AG09309 (cell line): ENCODE results near the gene MRPS25.

Experiments used
- DNase-seq: peaks from one replicate; pipeline ENCODE4 v3.0.0-alpha.2; 2010; ENCODE audit warnings: low read depth
- H3K4me3 ChIP-seq: 2 replicates; pipeline ENCODE4 v1.5.1; 2011; ENCODE audit warnings: mild to moderate bottlenecking, low read depth, low read length, moderate library complexity; ENCODE audit not compliant: control insufficient read depth
- TF ChIP-seq, protein P1 (sequence below): IDR thresholded peaks from 2 replicates; pipeline ENCODE4 v1.5.1; 2011; ENCODE audit warnings: mild to moderate bottlenecking, low read depth, low read length, inconsistent platforms; ENCODE audit not compliant: insufficient read depth, control insufficient read depth; ENCODE audit errors: missing control alignments

MRPS25 gene

DNA sequence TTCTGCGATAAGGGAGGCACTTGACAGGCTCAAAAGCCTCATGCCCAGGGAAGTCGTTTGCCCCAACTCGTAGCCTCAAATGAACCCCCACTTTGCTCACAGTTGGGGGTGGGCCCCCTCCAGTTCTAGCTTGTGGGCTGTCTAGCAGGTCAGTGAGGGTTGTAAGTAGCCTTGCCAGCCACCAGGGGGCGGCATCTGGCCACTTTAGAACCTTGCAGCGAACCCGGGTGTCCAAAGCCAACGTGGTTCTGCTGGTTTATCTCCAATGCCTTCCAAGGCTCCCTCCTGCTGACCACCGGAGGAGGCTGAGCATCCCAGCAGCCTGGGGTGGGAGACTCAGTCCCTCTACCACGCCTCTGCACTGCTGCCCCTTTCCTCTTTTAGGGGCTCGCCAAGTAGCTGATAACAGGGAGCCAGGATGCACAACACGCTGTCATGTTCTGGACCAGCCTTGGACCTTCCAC is 43.0 kb upstream of the MRPS25 start:
- no peak overlapping the region for H3K4me3 ChIP-seq
- TF ChIP-seq, protein P1, sequence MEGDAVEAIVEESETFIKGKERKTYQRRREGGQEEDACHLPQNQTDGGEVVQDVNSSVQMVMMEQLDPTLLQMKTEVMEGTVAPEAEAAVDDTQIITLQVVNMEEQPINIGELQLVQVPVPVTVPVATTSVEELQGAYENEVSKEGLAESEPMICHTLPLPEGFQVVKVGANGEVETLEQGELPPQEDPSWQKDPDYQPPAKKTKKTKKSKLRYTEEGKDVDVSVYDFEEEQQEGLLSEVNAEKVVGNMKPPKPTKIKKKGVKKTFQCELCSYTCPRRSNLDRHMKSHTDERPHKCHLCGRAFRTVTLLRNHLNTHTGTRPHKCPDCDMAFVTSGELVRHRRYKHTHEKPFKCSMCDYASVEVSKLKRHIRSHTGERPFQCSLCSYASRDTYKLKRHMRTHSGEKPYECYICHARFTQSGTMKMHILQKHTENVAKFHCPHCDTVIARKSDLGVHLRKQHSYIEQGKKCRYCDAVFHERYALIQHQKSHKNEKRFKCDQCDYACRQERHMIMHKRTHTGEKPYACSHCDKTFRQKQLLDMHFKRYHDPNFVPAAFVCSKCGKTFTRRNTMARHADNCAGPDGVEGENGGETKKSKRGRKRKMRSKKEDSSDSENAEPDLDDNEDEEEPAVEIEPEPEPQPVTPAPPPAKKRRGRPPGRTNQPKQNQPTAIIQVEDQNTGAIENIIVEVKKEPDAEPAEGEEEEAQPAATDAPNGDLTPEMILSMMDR = peak; percentile 96
- peak; percentile 37 for DNase-seq

DNA sequence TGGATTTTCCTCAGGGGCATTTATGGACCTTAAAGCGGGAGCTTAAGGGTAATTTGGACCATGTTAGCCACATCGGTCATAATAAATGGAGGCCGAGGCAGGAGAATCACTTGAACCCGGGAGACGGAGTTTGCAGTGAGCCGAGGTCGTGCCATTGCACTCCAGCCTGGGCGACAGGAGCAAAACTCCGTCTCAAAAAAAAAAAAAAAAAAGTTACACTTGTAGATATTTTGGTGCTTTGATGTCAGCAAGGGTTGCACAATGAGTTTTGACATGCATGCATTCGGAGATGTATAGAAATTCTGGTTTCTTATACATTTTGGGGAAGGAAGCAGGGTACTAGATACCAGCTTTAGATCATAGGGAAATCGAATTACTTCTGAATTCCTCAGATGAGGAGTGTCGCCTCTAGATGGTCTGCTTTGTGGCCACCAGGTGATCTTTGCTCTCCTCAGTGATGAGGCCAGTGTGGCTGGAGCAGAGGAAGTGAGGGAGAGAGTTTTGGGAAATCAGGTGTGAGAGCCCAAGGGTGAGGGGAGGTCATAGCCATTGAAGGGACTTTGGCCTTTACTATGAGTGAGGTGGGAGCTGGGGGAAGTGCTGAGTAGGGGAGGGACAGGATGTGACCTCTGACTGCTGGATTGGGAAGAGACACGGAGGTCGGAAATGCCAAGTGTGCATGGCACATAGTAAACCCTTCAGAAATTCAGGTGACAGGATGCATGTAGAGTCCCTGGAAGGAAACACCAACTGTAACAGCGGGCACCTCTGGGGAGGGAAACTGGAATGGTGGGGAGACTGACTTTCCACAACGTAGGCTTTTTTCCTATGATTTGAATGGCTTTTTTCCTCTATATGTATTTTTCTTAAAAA is 42.2 kb upstream of the MRPS25 start:
- no peak for DNase-seq
- no peak overlapping the region for H3K4me3 ChIP-seq
- TF ChIP-seq, protein P1 = no peak

- TF ChIP-seq, protein P1 = no peak
- DNase-seq = no peak
- no peak overlapping the region for H3K4me3 ChIP-seq
Observed at GRCh38 chr3:15102836-15103235, 37.7 kb upstream of the MRPS25 start.

DNA sequence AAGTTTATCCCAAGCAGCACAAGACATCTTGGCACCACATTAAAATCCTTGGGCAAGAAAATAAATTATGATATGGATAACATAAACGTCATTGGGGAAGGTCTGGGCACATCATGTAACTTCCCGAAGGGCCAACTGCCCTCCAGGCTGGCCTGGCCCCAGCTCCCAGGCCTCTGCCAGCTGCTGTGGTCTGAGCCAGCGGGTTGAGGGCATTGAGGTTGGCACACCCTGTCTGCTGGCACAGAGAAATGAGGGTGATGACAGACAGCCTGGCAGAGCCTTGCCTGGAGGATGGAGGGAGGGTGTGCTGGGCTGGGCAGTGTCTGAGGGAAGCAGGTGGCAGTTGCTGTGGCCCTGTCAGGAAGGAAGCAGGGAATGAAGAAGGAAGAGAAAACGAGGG is 37.1 kb upstream of the MRPS25 start:
- TF ChIP-seq, protein P1 = no peak
- H3K4me3 ChIP-seq = no peak overlapping the region
- no peak for DNase-seq

GRCh38 chr3:15099364-15100098 is 34.4 kb upstream of the MRPS25 start:
- no peak for DNase-seq
- TF ChIP-seq, protein P1 = no peak
- peak overlapping the region; percentile 94 for H3K4me3 ChIP-seq

GRCh38 chr3:15098503-15099363 is 33.6 kb upstream of the MRPS25 start, which contains the start of gene RBSN:
Gene RBSN (minus strand): TSS chr3:15099148. CDS start chr3:15096120, 3,028 bp downstream.
- peak within 1 kb of the TSS; percentile 94 for H3K4me3 ChIP-seq
- TF ChIP-seq, protein P1 = no peak
- peak; percentile 76 for DNase-seq
